GM19240 (cell line): Measurements from ENCODE around the gene TXLNB.
"Not testable (repeated sequence)": the region's sequence is repeated elsewhere in the genome, so short reads cannot be mapped to it uniquely, and the experiment has no call there.

ENCODE experiments used
- DNase-seq: peaks from one replicate; pipeline ENCODE4 v3.0.0; 2011; ENCODE audit warnings: low spot score; ENCODE audit not compliant: insufficient read length

The TXLNB gene

DNA sequence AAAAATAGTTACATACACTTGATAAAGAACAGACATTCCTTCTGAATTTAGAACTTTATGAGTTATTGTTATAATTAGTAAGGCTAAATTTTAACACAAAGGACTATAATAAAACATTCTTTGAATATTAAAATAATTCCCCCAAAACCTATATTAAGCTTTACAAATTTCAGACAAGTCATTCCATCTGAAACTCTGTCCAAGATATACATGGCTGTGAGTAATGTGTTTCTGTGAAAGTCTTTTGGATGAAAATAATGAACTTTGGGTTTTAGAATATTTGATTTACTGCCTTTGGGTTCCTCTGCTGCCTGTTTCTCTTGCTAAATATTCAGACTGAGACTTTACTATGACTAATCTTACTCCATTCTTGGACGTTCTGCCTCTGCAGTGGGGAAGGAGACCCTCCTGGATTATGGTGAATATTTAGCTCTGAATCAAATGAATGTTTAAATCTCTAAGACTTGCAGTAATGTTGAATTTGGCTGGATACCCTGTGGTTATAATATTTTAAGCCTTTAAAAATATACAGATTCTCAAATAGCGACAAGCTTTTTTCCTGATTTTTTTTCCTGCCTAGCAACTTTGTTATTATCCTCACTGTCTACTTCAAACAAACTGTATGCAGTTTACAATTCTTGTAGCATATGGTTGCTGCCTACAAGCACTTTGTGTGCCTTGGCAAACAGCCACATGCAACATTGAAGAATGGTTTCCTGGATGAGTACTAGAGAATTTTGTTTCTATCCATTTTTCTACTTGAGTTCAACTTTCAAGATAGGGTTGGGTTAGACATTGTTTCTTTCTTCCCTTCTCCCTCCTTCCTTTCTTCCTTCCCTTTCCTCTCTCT, 51.4 kb downstream of the TXLNB start:
- no peak for DNase-seq

DNA sequence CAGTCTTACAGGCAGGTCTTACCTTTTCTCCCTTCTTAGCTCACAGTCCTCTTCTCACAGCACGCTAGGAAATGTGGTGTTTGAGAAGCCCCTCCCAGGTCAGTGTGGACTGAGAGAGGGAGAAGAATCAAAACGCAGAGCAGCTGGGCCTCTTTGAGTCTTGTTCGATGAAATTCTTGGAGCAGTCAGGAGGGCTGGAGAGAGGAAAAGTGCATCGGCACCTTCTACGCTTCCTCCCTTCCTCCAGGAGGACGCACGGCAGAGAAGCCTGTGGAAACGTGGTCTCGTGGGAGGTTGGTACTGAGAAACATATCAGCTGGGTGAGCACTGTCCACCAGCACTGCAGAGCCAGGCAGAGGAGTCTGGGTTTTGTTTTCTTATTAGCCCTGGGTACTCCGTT, 52.7 kb downstream of the TXLNB start:
- no peak for DNase-seq

DNA sequence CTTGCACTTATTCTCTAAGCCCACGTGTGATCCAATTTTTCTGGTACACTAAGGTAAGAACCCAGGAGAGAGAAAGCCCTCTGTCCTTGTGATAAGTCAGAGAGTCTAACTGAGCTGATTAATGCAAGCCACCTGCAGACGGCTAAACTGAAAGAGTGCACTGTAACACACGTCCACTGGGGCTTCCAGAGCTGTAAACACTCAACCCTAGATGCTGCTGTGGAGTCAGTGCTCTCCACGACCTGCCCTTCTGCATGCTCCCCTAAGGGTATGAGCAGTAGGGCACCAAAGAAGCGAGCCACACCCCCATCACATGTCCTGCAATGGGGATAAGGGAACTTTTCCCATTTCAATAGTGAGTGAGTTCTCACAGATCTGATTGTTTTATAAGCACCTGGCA, 55.7 kb downstream of the TXLNB start:
- no peak for DNase-seq

DNA sequence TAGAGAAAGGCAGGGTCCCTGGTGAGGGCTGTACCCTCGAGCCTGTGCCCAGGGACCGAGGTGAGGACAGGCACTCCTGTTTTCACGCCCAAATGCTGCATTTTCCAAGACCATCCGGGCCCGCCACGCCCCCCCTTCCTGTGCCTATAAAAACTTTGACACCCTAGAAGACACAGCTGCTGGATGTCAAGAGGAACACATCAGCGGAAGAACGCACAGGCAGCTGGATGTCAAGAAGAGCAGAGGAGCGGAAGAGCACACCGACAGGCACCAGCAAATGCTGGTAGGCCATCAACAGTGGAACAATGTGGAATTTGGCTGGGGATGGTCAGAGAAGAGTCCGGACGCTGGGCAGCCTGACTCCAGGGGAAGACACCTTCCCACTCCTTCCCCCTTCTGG, 56.1 kb downstream of the TXLNB start:
- DNase-seq, result no peak

DNA sequence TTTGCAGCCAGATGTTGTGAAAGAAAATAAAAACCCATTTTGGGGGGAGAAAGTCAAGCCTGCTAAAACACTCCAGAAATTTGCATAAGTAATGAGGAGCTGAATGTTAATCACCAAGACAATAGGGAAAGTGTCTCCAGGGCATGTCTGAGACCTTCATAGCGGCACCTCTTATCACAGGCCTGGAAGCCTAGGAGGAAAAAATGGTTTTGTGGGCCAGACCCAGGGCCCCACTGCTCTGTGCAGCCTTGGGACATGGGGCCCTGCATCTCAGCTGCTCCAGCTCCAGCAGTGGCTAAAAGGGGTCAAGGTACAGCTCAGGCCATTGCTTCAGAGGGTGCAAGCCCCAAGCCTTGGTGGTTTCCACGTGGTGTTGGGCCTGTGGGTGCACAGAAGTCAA, 57.6 kb downstream of the TXLNB start:
- DNase-seq, result not testable (repeated sequence)

DNA sequence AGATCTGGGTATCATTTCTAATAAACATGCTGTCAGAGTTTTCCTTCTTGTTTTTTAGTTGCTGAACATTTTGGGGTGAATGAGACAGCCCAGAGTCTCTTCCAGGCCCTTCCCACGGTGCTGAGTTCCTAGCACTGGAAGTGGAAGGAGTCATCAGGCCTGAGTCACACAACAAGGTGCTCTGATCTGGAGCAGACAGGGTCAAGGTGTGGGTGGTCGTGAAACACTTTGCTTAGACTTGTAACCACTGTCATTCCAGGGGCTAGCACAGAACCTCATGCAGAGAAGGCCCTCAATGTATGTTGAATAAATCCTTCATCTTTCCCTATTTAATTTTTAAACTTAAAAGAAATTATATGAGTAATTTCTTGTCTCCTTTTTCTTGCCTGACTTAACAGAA, 60.6 kb downstream of the TXLNB start:
- no peak for DNase-seq

DNA sequence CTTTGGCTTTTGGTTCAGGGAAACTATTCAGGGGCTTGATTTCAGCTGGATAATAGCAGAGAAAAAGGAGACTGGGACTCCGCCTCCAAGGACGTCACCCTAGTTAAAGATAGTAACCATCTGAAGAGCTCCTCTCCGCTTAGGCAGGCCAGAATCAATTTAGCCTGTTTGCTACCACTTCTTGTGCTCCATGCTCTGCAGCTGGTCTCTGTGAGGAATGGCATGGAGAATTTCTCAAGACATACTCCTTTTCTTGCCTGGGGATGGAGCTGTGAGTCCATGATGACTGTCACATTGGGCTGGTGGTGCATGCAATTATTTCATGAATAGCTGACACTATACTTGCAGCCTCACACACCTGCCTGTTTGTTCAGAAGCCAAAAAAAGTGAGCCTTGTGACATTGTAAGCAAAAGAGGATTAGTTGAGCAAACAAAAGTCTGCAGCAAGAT, 61.4 kb downstream of the TXLNB start:
- DNase-seq, result no peak

DNA sequence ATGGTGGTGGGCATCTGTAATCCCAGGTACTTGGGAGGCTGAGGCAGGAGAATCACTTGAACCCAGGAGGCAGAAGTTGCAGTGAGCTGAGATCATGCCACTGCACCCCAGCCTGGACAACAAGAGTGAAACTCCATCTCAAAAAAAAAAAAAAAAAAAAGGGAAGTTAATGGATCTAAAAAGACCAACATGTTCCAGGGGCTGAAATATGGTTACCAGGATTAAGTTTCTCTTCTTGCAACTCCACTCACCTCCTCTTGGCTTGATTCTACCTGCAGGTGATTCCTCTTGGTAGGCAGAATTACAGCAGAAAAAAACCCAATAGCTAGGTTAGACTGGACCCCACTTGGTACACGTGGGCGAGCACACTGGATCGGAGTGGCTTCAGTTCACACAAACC, 63.4 kb downstream of the TXLNB start:
- not testable (repeated sequence) for DNase-seq

DNA sequence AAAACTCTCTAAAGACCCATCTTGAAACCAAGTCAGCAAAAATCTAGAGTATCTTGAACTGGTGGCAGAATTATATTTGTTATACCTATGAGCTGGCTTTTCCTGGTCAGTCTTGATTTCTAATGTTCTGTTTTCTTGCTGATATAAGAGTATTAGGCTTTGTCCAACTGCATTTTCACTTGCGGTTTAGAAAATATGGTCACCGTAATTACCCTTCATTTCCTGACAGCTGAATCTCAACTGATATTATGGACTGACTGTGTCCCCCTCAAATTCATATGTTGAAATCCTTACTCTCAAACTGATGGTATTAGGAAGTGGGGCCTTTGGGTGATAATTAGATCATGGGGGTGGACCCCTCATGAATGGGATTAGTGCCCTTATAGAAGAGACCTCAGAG, 72.1 kb downstream of the TXLNB start:
- DNase-seq, result no peak

DNA sequence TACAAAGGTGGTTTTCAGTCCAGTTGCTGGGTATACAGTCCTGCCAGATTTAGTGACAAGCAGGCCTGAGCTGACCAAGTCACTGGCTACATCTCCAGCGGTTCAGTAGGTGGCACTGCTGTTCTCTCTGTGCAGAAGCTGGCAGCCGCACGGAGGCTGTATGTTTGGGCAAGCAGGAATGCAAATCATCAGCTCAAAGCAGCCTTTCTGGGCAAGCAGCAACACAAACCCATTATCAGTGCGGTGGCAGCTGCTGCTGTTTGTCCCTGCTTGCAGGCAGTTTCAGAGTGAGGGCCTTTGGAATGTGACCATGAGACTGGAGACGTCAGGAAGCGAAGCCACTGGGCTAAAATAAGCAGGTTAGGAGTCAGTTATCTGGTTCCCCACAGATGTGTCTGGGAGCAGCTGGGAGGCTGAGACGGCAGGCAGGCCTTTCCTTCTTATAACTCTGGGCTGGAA, 72.5 kb downstream of the TXLNB start:
- peak; percentile 82 for DNase-seq

DNA sequence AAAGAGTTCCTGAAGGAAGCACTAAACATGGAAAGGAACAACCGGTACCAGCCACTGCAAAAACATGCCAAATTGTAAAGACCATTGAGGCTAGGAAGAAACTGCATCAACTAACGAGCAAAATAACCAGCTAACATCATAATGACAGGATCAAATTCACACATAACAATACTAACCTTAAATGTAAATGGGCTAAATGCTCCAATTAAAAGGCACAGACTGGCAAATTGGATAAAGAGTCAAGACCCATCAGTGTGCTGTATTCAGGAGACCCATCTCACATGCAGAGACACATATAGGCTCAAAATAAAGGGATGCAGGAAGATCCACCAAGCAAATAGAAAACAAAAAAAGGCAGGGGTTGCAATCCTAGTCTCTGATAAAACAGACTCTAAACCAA, 79.3 kb downstream of the TXLNB start:
- not testable (repeated sequence) for DNase-seq

DNA sequence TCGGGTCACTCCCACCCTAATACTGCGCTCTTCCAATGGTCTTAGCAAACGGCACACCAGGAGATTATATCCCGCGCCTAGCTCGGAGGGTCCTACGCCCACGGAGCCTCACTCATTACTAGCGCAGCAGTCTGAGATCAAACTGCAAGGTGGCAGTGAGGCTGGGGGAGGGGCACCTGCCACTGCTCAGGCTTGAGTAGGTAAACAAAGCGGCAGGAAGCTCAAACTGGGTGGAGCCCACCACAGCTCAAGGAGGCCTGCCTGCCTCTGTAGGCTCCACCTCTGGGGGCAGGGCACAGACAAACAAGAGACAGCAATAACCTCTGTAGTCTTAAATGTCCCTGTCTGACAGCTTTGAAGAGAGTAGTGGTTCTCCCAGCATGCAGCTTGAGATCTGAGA, 81.0 kb downstream of the TXLNB start:
- not testable (repeated sequence) for DNase-seq

DNA sequence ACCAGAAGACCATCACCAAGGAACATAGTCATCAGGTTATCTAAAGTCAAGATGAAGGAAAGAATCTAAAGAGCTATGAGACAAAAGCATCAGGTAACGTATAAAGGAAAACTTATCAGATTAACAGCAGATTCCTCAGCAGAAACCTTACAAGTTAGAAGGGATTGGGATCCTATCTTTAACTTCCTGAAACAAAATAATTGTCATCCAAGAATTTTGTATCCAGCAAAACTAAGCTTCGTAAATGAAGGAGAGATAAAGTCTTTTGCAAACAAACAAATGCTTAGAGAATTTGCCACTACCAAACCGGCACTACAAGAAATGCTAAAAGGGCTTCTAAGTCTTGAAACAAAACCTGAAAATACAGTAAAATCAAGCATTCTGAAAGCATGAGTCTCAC, 86.0 kb downstream of the TXLNB start:
- DNase-seq, result no peak

DNA sequence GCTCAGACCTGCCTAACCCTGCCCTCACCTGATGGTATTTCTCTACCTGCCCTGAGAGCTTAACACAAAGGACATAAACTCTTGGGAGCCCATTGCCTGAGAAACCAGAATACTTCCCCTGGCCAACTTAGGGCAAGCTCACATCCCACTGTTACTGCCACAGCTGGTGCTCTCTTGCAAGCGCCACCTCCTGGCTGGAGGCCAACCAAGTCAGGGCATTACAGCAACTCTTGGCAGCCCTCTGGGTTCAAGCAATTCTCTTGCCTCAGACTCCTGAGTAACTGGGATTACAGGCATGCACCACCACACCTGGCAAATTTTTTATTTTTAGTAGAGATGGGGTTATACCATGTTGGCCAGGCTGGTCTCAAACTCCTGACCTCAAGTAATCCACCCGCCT, 86.8 kb downstream of the TXLNB start:
- no peak for DNase-seq

DNA sequence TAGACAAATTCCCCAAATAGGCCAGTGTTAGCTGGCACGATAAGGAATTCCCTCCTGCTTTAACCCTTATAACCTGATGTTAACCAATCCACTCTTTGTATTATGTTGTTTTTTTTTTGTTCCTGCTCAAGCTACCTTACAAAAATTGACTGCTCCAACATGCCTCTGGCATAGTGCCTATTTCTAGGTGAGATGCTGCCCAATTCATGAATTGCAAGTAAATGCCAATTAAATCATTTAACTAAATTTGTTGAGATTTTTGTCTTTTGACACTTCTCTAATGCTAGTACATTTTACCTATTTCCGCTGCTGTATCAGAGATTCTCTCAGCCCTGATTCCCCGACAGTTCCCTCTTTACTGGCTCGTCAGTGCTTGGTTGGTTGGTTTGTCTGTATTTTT, 90.4 kb downstream of the TXLNB start:
- no peak for DNase-seq

DNA sequence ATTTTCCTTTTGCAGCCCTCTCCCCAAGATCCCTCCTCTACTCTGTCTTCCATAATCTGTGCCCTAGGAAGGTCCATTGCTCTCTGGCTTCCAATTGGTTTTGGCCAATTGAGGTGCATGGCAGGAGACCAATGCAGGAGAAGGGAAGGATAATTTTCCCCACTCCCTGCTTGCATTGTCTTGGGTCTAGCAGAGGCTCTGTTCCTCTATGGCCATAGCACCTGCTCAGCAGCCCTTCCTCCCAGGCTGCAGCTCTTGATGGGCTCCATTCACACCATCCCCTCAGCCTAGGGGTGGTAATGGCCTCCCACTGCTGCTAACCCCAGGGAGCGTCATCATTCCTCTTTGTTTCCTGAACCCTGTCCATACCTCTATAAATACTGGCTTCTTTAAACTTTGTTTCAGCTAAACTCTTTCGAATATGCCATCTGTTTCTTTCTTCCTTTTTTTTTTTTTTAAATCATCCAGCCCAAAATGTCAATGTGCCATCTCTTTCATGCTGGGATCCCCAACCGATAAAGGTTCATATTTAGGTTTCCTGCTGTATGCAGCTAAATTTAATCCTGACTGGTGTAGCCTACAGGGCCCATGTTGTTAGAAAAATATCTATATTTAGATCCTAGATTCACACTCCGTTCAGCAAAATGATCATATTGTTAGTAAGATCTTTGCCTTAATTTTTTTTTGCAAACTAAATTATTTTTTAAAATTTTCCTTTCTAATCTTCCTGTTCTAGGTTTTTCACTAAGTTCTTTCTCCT, 93.1 kb downstream of the TXLNB start:
- DNase-seq, result no peak

DNA sequence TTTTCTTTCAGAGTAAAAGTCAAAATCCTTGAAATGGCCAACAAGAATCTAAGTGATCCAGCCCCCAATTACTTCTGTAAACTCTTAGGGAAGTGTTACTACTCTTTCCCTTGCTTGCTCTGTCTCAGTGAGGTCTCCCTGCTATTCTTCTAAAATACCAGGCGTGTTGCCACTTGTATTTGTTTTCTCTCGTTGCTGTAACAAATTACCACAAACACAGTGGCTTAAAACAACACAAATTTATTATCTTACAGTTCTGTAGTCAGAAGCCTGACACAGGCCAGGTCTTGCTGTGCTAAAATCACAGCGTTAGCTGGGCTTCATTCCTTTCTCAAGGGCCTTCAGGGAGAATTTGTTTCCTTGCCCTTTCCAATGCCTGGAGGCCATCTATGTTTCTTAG, 97.1 kb downstream of the TXLNB start:
- no peak for DNase-seq
